OCI-LY7 (cell line): ENCODE results near the gene FRAT2.

Experiments used
- EZH2phosphoT487 ChIP-seq: fragments of 200-600 bp; sonication (generic); IDR thresholded peaks from 2 replicates; pipeline ENCODE4 v1.6.1; 2018; ENCODE audit warnings: low read depth, borderline replicate concordance, mild to moderate bottlenecking, mixed run types, antibody characterized with exemption, low read length, moderate library complexity, mixed read lengths
- TF ChIP-seq, protein P1 (sequence below): fragments of 200-600 bp; sonication (generic); conservative IDR thresholded peaks from 2 replicates; pipeline ENCODE4 v1.5.1; 2014; ENCODE audit warnings: mild to moderate bottlenecking, antibody characterized with exemption, low read length, moderate library complexity, mixed read lengths

DNA sequence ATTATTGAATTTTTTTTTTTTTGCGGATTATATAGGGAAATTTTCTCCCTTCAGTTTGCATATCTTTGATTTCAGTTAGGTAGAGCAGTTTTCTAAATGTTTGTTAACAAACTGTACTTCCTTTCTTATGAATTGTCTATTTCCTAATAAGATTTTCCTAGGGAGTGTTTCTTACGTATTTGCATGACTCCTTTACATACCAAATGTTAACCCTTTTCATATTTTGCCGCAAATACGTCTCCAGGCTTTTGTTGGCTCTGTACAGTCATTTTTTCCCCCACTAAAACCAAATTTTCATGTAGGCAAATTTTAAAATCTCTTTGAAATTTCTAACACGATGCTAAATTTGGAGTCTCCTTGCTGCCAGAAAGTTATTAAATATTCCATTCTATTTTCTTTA, 1.9 kb upstream of the FRAT2 start:
- TF ChIP-seq, protein P1, sequence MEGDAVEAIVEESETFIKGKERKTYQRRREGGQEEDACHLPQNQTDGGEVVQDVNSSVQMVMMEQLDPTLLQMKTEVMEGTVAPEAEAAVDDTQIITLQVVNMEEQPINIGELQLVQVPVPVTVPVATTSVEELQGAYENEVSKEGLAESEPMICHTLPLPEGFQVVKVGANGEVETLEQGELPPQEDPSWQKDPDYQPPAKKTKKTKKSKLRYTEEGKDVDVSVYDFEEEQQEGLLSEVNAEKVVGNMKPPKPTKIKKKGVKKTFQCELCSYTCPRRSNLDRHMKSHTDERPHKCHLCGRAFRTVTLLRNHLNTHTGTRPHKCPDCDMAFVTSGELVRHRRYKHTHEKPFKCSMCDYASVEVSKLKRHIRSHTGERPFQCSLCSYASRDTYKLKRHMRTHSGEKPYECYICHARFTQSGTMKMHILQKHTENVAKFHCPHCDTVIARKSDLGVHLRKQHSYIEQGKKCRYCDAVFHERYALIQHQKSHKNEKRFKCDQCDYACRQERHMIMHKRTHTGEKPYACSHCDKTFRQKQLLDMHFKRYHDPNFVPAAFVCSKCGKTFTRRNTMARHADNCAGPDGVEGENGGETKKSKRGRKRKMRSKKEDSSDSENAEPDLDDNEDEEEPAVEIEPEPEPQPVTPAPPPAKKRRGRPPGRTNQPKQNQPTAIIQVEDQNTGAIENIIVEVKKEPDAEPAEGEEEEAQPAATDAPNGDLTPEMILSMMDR, result no peak
- no peak for TF ChIP-seq EZH2phosphoT487
